Spleen (tissue), 11 donors: ENCODE data around the gene TMEM212. TPM values are rescaled to one million over a fixed set of nuclear protein-coding genes. Genes with fewer than 3 reads are reported as not detected.

Experiments used
- DNase-seq: peaks from one replicate; pipeline ENCODE4 v3.0.0-alpha.2; 2020
- H3K27ac ChIP-seq, 8 donors: fragments of 200-600 bp; sonication (generic) in 7 of 8; 1 replicate in 4 of 8; 2 replicates in 4 of 8; pipeline versions ENCODE4 v1.5.0 to v1.8.0; 2016 to 2021; ENCODE audit warnings: inconsistent platforms in 4 of 8, mild to moderate bottlenecking in 4 of 8, moderate library complexity in 1 of 8
- H3K27me3 ChIP-seq, 7 donors: fragments of 200-600 bp; sonication (generic) in 6 of 7; replicated peaks in 1 of 7; 1 replicate in 4 of 7; 2 replicates in 3 of 7; pipeline versions ENCODE4 v1.5.0 to v1.8.0; 2016 to 2021; ENCODE audit warnings: inconsistent platforms in 3 of 7, mild to moderate bottlenecking in 1 of 7
- H3K36me3 ChIP-seq, 6 donors: fragments of 200-600 bp; sonication (generic) in 5 of 6; 1 replicate in 4 of 6; 2 replicates in 2 of 6; pipeline versions ENCODE4 v1.5.0 to v1.8.0; 2016 to 2021; ENCODE audit warnings: inconsistent platforms in 2 of 6
- H3K4me1 ChIP-seq, 6 donors: fragments of 200-600 bp; sonication (generic) in 5 of 6; 1 replicate in 3 of 6; 2 replicates in 3 of 6; pipeline versions ENCODE4 v1.5.0 to v1.8.0; 2016 to 2021; ENCODE audit warnings: inconsistent platforms in 3 of 6
- H3K4me3 ChIP-seq, 8 donors: fragments of 200-600 bp; sonication (generic) in 7 of 8; 1 replicate in 4 of 8; 2 replicates in 4 of 8; pipeline versions ENCODE4 v1.5.0 to v1.8.0; 2016 to 2021; ENCODE audit warnings: inconsistent platforms in 4 of 8, mild to moderate bottlenecking in 4 of 8, moderate library complexity in 2 of 8
- H3K9me3 ChIP-seq, 8 donors: fragments of 200-600 bp; sonication (generic) in 7 of 8; 1 replicate in 4 of 8; 2 replicates in 4 of 8; pipeline versions ENCODE4 v1.5.0 to v1.8.0; 2016 to 2021; ENCODE audit warnings: inconsistent platforms in 4 of 8
- CTCF ChIP-seq, 11 experiments: fragments of 200-600 bp in 7 of 11; fragments of 450-650 bp in 4 of 11; sonication (generic) in 4 of 11; IDR thresholded peaks in 8 of 11; conservative IDR thresholded peaks in 3 of 11; 1 replicate in 7 of 11; 2 replicates in 4 of 11; pipeline versions ENCODE4 v1.4.0 to v1.8.0; 2016 to 2021; ENCODE audit warnings: antibody characterized with exemption in 11 of 11, inconsistent platforms in 4 of 11, mild to moderate bottlenecking in 1 of 11
- POLR2A ChIP-seq, 3 donors: fragments of 450-650 bp; IDR thresholded peaks; one replicate each; pipeline ENCODE4 v1.5.1; 2017; ENCODE audit warnings: antibody characterized with exemption in 3 of 3, mild to moderate bottlenecking in 1 of 3
- POLR2AphosphoS5 ChIP-seq, 3 donors: sonication (generic); formaldehyde crosslinking; IDR thresholded peaks; one replicate each; pipeline ENCODE4 v1.5.1; 2017; ENCODE audit warnings: antibody characterized with exemption in 3 of 3
- WGBS, 5 donors: extraction: QIAGEN DNeasy Blood & Tissue Kit in 3 of 5; methylation state at CpG; one replicate each; pipeline versions ENCODE4 v1.1.5 to v1.1.7; 2013 to 2018; 5-methylcytosine and 5-hydroxymethylcytosine counted together
- intact Hi-C: fragments of 100-400 bp; cut with DNase I; formaldehyde crosslinking; loops from one replicate; pipeline ENCODE4 v1.15.0; 2023; ENCODE audit warnings: low total_unique reads
- polyA plus RNA-seq, 3 donors: library from polyadenylated mRNA; stranded (reverse); fragments of 200-250 nt; gene quantifications; one replicate each; pipeline ENCODE4 v1.2.1, GENCODE V29; 2013
- total RNA-seq, 7 donors: library from RNA; depleted of rRNA in 3 of 7; stranded (reverse); fragments of >200 nt in 3 of 7; fragmentation: NEBNext Ultra II Directional in 4 of 7; extraction: Animal tissue kit (Norgen Biotek cat#: 25700) in 4 of 7; gene quantifications; one replicate each; pipeline versions ENCODE4 v1.1.0 to v1.2.1, GENCODE V29; 2016 to 2021
- donor health status: healthy with polysubstance abuse.
- donor health status: DM: no; HTN: no; CAD: no; lungs with moderate emphysema.
- donor health status: DM: no; HTN: no; CAD: no.
- donor health status: Bipolar disorder and iron deficiency.
- donor health status: healthy.
- donor health status: DM: no; HTN: no; CAD: no.
- donor health status: DM: yes; HTN: yes; CAD: no.

TMEM212 gene
- total and polyA plus RNA-seq, 10 donors, result not detected

DNA sequence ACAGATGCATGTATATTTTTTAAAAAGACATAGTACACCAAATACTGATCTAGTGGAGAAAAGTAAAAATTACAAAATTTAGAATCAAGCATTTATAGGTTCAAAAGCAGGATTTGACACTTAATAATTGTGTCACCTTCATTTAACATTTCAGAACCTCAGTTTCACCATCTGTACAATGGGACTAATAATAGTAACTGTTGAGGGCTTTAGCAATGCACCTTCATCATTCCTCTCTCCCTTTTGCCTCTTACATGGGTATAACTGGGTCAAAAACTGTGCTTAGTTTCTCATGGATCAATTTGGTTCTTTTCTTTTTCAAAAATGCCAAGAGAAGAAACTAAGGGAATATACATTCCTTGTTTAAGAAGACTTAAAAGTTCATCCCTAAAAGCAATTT lies 5.5 kb upstream of the TMEM212 start:
- H3K27ac ChIP-seq, result peak overlapping the region in 6 of 8 donors; percentile 9 to 63 (median 40)
- no peaks in the 10 kb centered on the region for H3K27me3 ChIP-seq
- H3K4me1 ChIP-seq, result peaks cover 0 to 42% (median 20%) of the 10 kb centered on the region in 6 donors
- TF ChIP-seq CTCF (IDR thresholded peaks at IDR 0.05 in 8 of 11, conservative IDR thresholded peaks at IDR 0.05 in 3 of 11), result no peak
- no peak for TF ChIP-seq POLR2A (IDR thresholded peaks at IDR 0.05)
- no peak for TF ChIP-seq POLR2AphosphoS5 (IDR thresholded peaks at IDR 0.05)
- no peak overlapping the region for H3K4me3 ChIP-seq
- intact Hi-C loops, result loop anchor here (10.0 kb wide), 1 partner anchor 193 kb away; no protein-coding TSS in a partner anchor
- H3K36me3 ChIP-seq, result no peaks in the 10 kb centered on the region
- no peak for DNase-seq
- H3K9me3 ChIP-seq, result no peaks in the 10 kb centered on the region

DNA sequence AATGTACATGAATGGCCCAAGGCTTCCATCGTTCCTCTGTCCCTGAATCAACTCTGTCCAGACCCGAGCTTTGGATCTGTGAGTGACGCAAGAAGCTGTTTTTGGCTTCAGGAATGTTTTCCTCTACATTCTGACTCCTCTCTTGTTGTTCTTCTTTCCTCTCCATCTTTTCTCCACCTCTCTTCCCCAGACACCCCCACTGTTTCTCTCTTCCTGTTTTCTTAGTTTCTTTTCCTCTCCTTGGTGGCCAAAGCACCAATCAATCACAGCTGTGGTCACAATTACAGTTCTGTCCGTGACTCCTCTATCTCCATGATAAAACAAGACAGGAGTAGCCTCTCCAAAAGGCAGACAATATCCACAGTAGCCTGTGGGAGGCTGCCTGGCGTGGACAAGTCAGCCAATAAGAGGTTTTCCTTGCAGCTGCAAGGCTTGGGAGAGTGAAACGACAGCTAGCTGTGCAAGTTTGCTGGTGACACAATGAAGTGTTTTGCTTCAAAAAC lies 4.9 kb upstream of the TMEM212 start:
- DNase-seq, result no peak
- Histone ChIP-seq H3K27ac (peak overlapping the region; percentile 9 to 63 (median 40)), H3K27me3 (no peaks in the 10 kb centered on the region), H3K4me3 (peak overlapping the region in 1 of 8 donors; percentile 19), H3K4me1 (peaks cover 0 to 41% (median 20%) of the 10 kb centered on the region in 6 donors), H3K9me3 (no peaks in the 10 kb centered on the region), H3K36me3 (no peaks in the 10 kb centered on the region)
- intact Hi-C loops, result loop anchor here (10.0 kb wide), 1 partner anchor 193 kb away; no protein-coding TSS in a partner anchor
- TF ChIP-seq CTCF (IDR thresholded peaks at IDR 0.05 in 8 of 11, conservative IDR thresholded peaks at IDR 0.05 in 3 of 11) (peak in 1 of 11 experiments; percentile 12), POLR2AphosphoS5 (IDR thresholded peaks at IDR 0.05) (no peak)
- WGBS, 5 donors, result 35 to 58% (median 40%) methylated on average over 6 of the region's 6 CpGs

GRCh38 chr3:171839270-171839669 lies 3.9 kb upstream of the TMEM212 start:
- TF ChIP-seq CTCF (IDR thresholded peaks at IDR 0.05 in 8 of 11, conservative IDR thresholded peaks at IDR 0.05 in 3 of 11) (no peak), POLR2A (IDR thresholded peaks at IDR 0.05) (no peak), POLR2AphosphoS5 (IDR thresholded peaks at IDR 0.05) (no peak)
- Histone ChIP-seq H3K36me3 (no peaks in the 10 kb centered on the region), H3K27ac (no peak overlapping the region), H3K4me1 (peaks cover 0 to 31% (median 14%) of the 10 kb centered on the region in 6 donors), H3K27me3 (no peaks in the 10 kb centered on the region), H3K4me3 (no peak overlapping the region), H3K9me3 (no peaks in the 10 kb centered on the region)
- DNase-seq, result no peak
- intact Hi-C loops, result loop anchor here (10.0 kb wide), 1 partner anchor 194 kb away; no protein-coding TSS in a partner anchor
- 81 to 90% (median 82%) methylated on average over 2 of the region's 2 CpGs for WGBS, 5 donors

- intact Hi-C loops, result no loop called here
- Histone ChIP-seq H3K27me3 (no peaks in the 10 kb centered on the region), H3K27ac (no peak overlapping the region), H3K9me3 (no peaks in the 10 kb centered on the region), H3K4me1 (peaks cover 0 to 19% (median 10%) of the 10 kb centered on the region in 6 donors), H3K36me3 (no peaks in the 10 kb centered on the region), H3K4me3 (no peak overlapping the region)
- DNase-seq, result no peak
- WGBS, 5 donors, result 93 to 99% (median 96%) methylated on average over 2 of the region's 2 CpGs
- TF ChIP-seq CTCF (IDR thresholded peaks at IDR 0.05 in 8 of 11, conservative IDR thresholded peaks at IDR 0.05 in 3 of 11) (no peak), POLR2AphosphoS5 (IDR thresholded peaks at IDR 0.05) (no peak), POLR2A (IDR thresholded peaks at IDR 0.05) (no peak)
Measured at GRCh38 chr3:171840445-171840810, 2.7 kb upstream of the TMEM212 start.
